GM21390 (cell line): Measurements from ENCODE around the gene GLRX2.

Experiments
- ATAC-seq: cut with Tn5 transposase; IDR thresholded peaks from one replicate; pipeline ENCODE4 v1.9.1; 2021; ENCODE audit not compliant: unreplicated experiment

The GLRX2 gene

GRCh38 chr1:193113258-193113991 is 8.2 kb upstream of the GLRX2 start:
- ATAC-seq, result no peak

- no peak for ATAC-seq
These were observed 6.5 kb upstream of the GLRX2 start for GRCh38 chr1:193111641-193112090.

- no peak for ATAC-seq
These were observed 5.7 kb upstream of the GLRX2 start for GRCh38 chr1:193110864-193111263.

- ATAC-seq, result no peak
These were observed 5.0 kb upstream of the GLRX2 start for GRCh38 chr1:193110246-193110645.

- no peak for ATAC-seq
These were observed 4.4 kb upstream of the GLRX2 start for GRCh38 chr1:193109619-193110018.

- no peak for ATAC-seq
These were observed 3.3 kb upstream of the GLRX2 start for GRCh38 chr1:193108471-193108870.

- no peak for ATAC-seq
These were observed 585 bp upstream of the GLRX2 start for GRCh38 chr1:193105821-193106177.

GRCh38 chr1:193104502-193104906 is 710 bp downstream of the GLRX2 start:
- ATAC-seq, result peak; percentile 38

GRCh38 chr1:193103759-193104501 is 1.3 kb downstream of the GLRX2 start:
- peak; percentile 1 for ATAC-seq

GRCh38 chr1:193102662-193103061 is 2.6 kb downstream of the GLRX2 start:
- ATAC-seq, result no peak

- ATAC-seq, result no peak
These were observed 11.1 kb downstream of the GLRX2 start for GRCh38 chr1:193094112-193094511.

GRCh38 chr1:193090865-193091264 is 14.3 kb downstream of the GLRX2 start:
- no peak for ATAC-seq

- ATAC-seq, result no peak
These were observed 17.3 kb downstream of the GLRX2 start for GRCh38 chr1:193087893-193088292.

- ATAC-seq, result no peak
These were observed 18.9 kb downstream of the GLRX2 start for GRCh38 chr1:193086342-193086741.

- ATAC-seq, result no peak
These were observed 20.0 kb downstream of the GLRX2 start for GRCh38 chr1:193085263-193085662.

- ATAC-seq, result peak; percentile 94
These were observed 21.7 kb downstream of the GLRX2 start for GRCh38 chr1:193083365-193084088.

- no peak for ATAC-seq
These were observed 26.0 kb downstream of the GLRX2 start for GRCh38 chr1:193079187-193079586.

- no peak for ATAC-seq
These were observed 27.2 kb downstream of the GLRX2 start for GRCh38 chr1:193077991-193078390.

GRCh38 chr1:193070942-193071341 is 34.3 kb downstream of the GLRX2 start:
- ATAC-seq, result peak; percentile 59

- ATAC-seq, result peak; percentile 43
These were observed 34.8 kb downstream of the GLRX2 start for GRCh38 chr1:193070386-193070753.

- ATAC-seq, result no peak
These were observed 35.3 kb downstream of the GLRX2 start for GRCh38 chr1:193069748-193070385.
